Cardiac muscle cell (in vitro differentiated cells and primary cell): ENCODE data around the gene ANKRD6. TPM values are rescaled to one million over a fixed set of nuclear protein-coding genes. Genes with fewer than 3 reads are reported as not detected.
A peak's percentile ranks its signal among the peaks of the same experiment; 100 is the strongest.

Experiments
- DNase-seq, 2 donors: peaks; one replicate each; pipeline versions ENCODE4 v3.0.0 to v3.0.0-alpha.2; 2010 to 2017; ENCODE audit warnings: low read depth in 1 of 2, low spot score in 1 of 2
- H3K27ac ChIP-seq: fragments of 200-600 bp; sonication (generic); 2 replicates; pipeline ENCODE4 v1.5.1; 2016
- H3K27me3 ChIP-seq: fragments of 200-600 bp; sonication (generic); 2 replicates; pipeline ENCODE4 v1.6.0; 2016; ENCODE audit warnings: control low read depth
- H3K36me3 ChIP-seq: fragments of 200-600 bp; sonication (generic); 2 replicates; pipeline ENCODE4 v1.5.1; 2016; ENCODE audit warnings: control low read depth
- H3K4me1 ChIP-seq: fragments of 200-600 bp; sonication (generic); 2 replicates; pipeline ENCODE4 v1.8.1; 2017; ENCODE audit warnings: low read depth, mild to moderate bottlenecking, mixed run types
- H3K4me3 ChIP-seq: fragments of 200-600 bp; sonication (generic); 2 replicates; pipeline ENCODE4 v1.5.1; 2016; ENCODE audit warnings: mild to moderate bottlenecking
- H3K9me3 ChIP-seq: fragments of 200-600 bp; sonication (generic); 2 replicates; pipeline ENCODE4 v1.5.1; 2017; ENCODE audit warnings: low read depth, mild to moderate bottlenecking, control low read depth
- CTCF ChIP-seq: IDR thresholded peaks from 2 replicates; pipeline ENCODE4 v1.5.1; 2012; ENCODE audit warnings: low read depth, mild to moderate bottlenecking, low read length
- polyA plus RNA-seq: library from polyadenylated mRNA; unstranded; fragments of >200 nt; fragmentation: Nextera tagmentation; extraction: Ambion mirVana; gene quantifications from 2 replicates; pipeline ENCODE4 v1.2.1, GENCODE V29; 2016
- total RNA-seq: library from RNA; depleted of rRNA; stranded (reverse); fragments of >200 nt; gene quantifications from 2 replicates; pipeline ENCODE4 v1.2.3, GENCODE V29; 2016

The ANKRD6 gene
- total and polyA plus RNA-seq, 2 experiments from 2014 or later = 10.3 to 21.5 TPM

- no peak for TF ChIP-seq CTCF
- Histone ChIP-seq H3K4me1 (peaks cover 38% of the 10 kb centered on the region), H3K27ac (peak overlapping the region; percentile 94), H3K4me3 (peak overlapping the region; percentile 72), H3K36me3 (no peaks in the 10 kb centered on the region), H3K27me3 (no peaks in the 10 kb centered on the region), H3K9me3 (no peaks in the 10 kb centered on the region)
- no peak for DNase-seq
Observed at GRCh38 chr6:89410231-89410761, 22.7 kb upstream of the ANKRD6 start.

- Histone ChIP-seq H3K36me3 (no peaks in the 10 kb centered on the region), H3K27me3 (no peaks in the 10 kb centered on the region), H3K9me3 (no peaks in the 10 kb centered on the region), H3K4me1 (peaks cover 33% of the 10 kb centered on the region), H3K4me3 (peak overlapping the region; percentile 72), H3K27ac (peak overlapping the region; percentile 94)
- DNase-seq = no peak
- no peak for TF ChIP-seq CTCF
Observed at GRCh38 chr6:89410788-89411144, 22.2 kb upstream of the ANKRD6 start.

- Histone ChIP-seq H3K9me3 (no peaks in the 10 kb centered on the region), H3K4me1 (peaks cover 29% of the 10 kb centered on the region), H3K27me3 (no peaks in the 10 kb centered on the region), H3K27ac (peak overlapping the region; percentile 94), H3K4me3 (peak overlapping the region; percentile 72), H3K36me3 (no peaks in the 10 kb centered on the region)
- no peak for TF ChIP-seq CTCF
- peak; percentile 12 to 85 for DNase-seq
Observed at GRCh38 chr6:89411145-89412070, 21.5 kb upstream of the ANKRD6 start.

GRCh38 chr6:89412071-89413005 lies 20.6 kb upstream of the ANKRD6 start, which contains the start of gene RRAGD:
Gene RRAGD (minus strand): TSS chr6:89412273. CDS start chr6:89411993, 280 bp downstream.
- H3K27me3 ChIP-seq = no peaks in the 10 kb centered on the region

More at GRCh38 chr6:89412071-89413005, 20.6 kb upstream of the ANKRD6 start, which contains the start of gene RRAGD:
- peak within 1 kb of the TSS; percentile 72 for H3K4me3 ChIP-seq
- DNase-seq = peak; percentile 12 to 87
- H3K36me3 ChIP-seq = no peaks in the 10 kb centered on the region
- peaks cover 29% of the 10 kb centered on the region for H3K4me1 ChIP-seq
- H3K27ac ChIP-seq = peak within 1 kb of the TSS; percentile 94
- TF ChIP-seq CTCF = no peak
- H3K9me3 ChIP-seq = no peaks in the 10 kb centered on the region
